ENCODE data around the gene CEP43.

GRCh38 chr6:166969390-166970002 is 29.7 kb upstream of the CEP43 start:
- TF ChIP-seq CTCF (IDR thresholded peaks at IDR 0.05) = no peak
- TF ChIP-seq POLR2A (IDR thresholded peaks at IDR 0.05) = no peak
- TF ChIP-seq POLR2AphosphoS5 (IDR thresholded peaks at IDR 0.05) = no peak
- no peak for TF ChIP-seq EP300 (IDR thresholded peaks at IDR 0.05; ENCODE audit: low read depth)
